CD4-positive, alpha-beta T cell treated with Interleukin-17A for 4 hours (primary cell): ENCODE results near the gene HES5.

ENCODE experiments used
- DNase-seq: peaks from one replicate; pipeline ENCODE4 v3.0.0-alpha.2; 2020; ENCODE audit warnings: mixed read lengths

Gene HES5

GRCh38 chr1:2499986-2500596, 30.0 kb downstream of the HES5 start:
- DNase-seq: peak; percentile 25

GRCh38 chr1:2499260-2499659, 30.8 kb downstream of the HES5 start:
- DNase-seq: no peak

GRCh38 chr1:2498648-2499047, 31.4 kb downstream of the HES5 start:
- DNase-seq: no peak

- DNase-seq: no peak
Measured at GRCh38 chr1:2497891-2498290, 32.2 kb downstream of the HES5 start.

- DNase-seq: no peak
Measured at GRCh38 chr1:2496746-2497145, 33.3 kb downstream of the HES5 start.

GRCh38 chr1:2496087-2496622, 33.9 kb downstream of the HES5 start:
- peak; percentile 28 for DNase-seq

- no peak for DNase-seq
Measured at GRCh38 chr1:2495546-2495945, 34.5 kb downstream of the HES5 start.

- no peak for DNase-seq
Measured at GRCh38 chr1:2495026-2495425, 35.0 kb downstream of the HES5 start.

- no peak for DNase-seq
Measured at GRCh38 chr1:2494323-2494693, 35.8 kb downstream of the HES5 start.

- peak; percentile 15 for DNase-seq
Measured at GRCh38 chr1:2493691-2494322, 36.3 kb downstream of the HES5 start.

GRCh38 chr1:2493218-2493617, 36.8 kb downstream of the HES5 start:
- DNase-seq: no peak

- no peak for DNase-seq
Measured at GRCh38 chr1:2492091-2492490, 38.0 kb downstream of the HES5 start.

GRCh38 chr1:2489615-2490014, 40.4 kb downstream of the HES5 start:
- DNase-seq: no peak

- no peak for DNase-seq
Measured at GRCh38 chr1:2488688-2489087, 41.4 kb downstream of the HES5 start.

GRCh38 chr1:2486558-2486957, 43.5 kb downstream of the HES5 start:
- no peak for DNase-seq

- no peak for DNase-seq
Measured at GRCh38 chr1:2486041-2486440, 44.0 kb downstream of the HES5 start.

- no peak for DNase-seq
Measured at GRCh38 chr1:2483970-2484369, 46.1 kb downstream of the HES5 start.

- no peak for DNase-seq
Measured at GRCh38 chr1:2483026-2483425, 47.0 kb downstream of the HES5 start.

- no peak for DNase-seq
Measured at GRCh38 chr1:2482588-2482987, 47.5 kb downstream of the HES5 start.

GRCh38 chr1:2481885-2482284, 48.2 kb downstream of the HES5 start:
- no peak for DNase-seq

GRCh38 chr1:2480986-2481364, 49.1 kb downstream of the HES5 start:
- DNase-seq: no peak

- DNase-seq: no peak
Measured at GRCh38 chr1:2480236-2480985, 49.7 kb downstream of the HES5 start.

- DNase-seq: no peak
Measured at GRCh38 chr1:2479618-2480017, 50.4 kb downstream of the HES5 start.

- no peak for DNase-seq
Measured at GRCh38 chr1:2479186-2479585, 50.9 kb downstream of the HES5 start.
